ENCODE data around the gene TBCA. TPM values are rescaled to one million over a fixed set of nuclear protein-coding genes. Genes with fewer than 3 reads are reported as not detected.

Gene TBCA
- total RNA-seq, 2 donors from 2014 or later = 116 to 195 TPM

DNA sequence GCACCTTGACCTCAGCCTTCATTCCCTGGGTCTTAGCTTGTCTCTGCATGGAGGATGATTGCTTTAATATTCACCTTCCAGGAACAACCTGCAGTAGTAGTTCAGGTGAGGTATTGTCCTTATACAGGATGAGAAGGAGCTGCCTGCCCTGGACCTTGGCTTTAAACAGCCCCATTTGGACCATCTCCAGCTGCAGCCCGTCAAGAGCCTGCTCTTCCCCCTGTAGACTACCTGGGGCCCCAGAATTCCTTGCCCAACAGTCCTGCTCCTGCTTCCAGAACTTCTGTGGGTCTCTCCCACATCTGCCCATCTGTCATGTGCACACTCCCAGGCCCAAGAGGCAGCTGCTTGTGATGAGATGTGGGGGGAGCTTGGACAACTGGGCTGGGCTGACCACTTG is 125.5 kb downstream of the TBCA start:
- Mint-ChIP-seq H3K9me3 (no peaks in the 10 kb centered on the region), H3K4me1 (no peaks in the 10 kb centered on the region), H3K4me3 (no peak overlapping the region), H3K36me3 (ENCODE audit: low read depth) (no peaks in the 10 kb centered on the region), H3K27me3 (peaks cover 61% of the 10 kb centered on the region), H3K27ac (no peak overlapping the region)
- no peak for ATAC-seq (replicated peaks)

DNA sequence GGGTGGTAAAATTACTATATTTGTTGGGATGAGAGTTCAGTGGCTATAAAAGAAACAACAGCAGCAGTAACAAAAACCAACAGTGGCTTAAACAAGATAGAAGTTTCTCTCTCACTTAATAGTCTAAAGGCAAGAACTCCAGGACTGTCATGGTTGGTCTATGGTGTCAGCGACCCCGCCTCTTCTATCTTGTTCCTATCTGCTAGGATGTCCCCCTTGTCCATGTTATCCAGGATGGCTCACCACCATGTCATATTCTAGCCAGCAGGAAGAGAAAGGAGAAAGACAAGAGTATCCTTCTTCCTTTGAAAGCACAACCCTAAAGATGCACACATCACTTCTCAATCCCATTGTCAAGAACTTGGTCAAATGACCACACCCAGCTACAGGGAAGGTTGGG is 126.4 kb downstream of the TBCA start:
- Mint-ChIP-seq H3K4me3 (no peak overlapping the region), H3K9me3 (no peaks in the 10 kb centered on the region), H3K4me1 (peaks cover 2% of the 10 kb centered on the region), H3K27me3 (peaks cover 60% of the 10 kb centered on the region), H3K27ac (no peak overlapping the region), H3K36me3 (ENCODE audit: low read depth) (no peaks in the 10 kb centered on the region)
- ATAC-seq (replicated peaks) = no peak

DNA sequence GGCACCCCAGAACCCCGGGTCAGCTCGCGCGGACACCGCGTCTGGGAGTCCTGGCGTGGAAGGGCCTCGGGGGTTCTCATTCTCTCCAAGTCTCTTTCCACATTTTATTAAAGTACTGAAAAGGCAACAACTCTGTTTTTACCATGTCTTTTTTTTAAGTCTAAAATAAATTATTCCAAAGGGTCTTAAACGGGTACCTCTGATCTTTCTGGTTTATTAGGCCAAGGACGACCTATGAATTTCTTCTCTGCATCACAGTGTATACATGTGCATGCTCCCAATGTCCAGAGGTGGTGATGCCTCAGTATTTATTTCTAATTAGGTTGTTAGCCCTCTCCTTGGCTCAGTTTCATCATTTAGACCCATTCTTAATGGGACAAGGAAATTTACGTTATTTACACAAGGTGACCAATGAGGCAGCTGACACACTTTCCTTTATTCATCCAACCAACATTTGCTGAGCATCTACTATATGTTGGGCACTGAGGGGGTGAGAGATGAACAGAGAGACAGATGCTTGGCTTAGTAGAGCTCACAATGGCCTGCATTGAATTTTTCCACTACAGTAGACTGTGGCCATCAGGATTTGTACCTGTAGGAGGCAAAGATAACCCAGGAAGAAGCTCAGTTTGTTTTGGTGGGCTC is 130.0 kb downstream of the TBCA start:
- H3K27me3 Mint-ChIP-seq = peaks cover 76% of the 10 kb centered on the region
- ATAC-seq (replicated peaks) = no peak
- no peak overlapping the region for H3K27ac Mint-ChIP-seq
- H3K36me3 Mint-ChIP-seq (ENCODE audit: low read depth) = peaks cover 2% of the 10 kb centered on the region
- H3K9me3 Mint-ChIP-seq = no peaks in the 10 kb centered on the region
- H3K4me1 Mint-ChIP-seq = peaks cover 6% of the 10 kb centered on the region
- H3K4me3 Mint-ChIP-seq = no peak overlapping the region

DNA sequence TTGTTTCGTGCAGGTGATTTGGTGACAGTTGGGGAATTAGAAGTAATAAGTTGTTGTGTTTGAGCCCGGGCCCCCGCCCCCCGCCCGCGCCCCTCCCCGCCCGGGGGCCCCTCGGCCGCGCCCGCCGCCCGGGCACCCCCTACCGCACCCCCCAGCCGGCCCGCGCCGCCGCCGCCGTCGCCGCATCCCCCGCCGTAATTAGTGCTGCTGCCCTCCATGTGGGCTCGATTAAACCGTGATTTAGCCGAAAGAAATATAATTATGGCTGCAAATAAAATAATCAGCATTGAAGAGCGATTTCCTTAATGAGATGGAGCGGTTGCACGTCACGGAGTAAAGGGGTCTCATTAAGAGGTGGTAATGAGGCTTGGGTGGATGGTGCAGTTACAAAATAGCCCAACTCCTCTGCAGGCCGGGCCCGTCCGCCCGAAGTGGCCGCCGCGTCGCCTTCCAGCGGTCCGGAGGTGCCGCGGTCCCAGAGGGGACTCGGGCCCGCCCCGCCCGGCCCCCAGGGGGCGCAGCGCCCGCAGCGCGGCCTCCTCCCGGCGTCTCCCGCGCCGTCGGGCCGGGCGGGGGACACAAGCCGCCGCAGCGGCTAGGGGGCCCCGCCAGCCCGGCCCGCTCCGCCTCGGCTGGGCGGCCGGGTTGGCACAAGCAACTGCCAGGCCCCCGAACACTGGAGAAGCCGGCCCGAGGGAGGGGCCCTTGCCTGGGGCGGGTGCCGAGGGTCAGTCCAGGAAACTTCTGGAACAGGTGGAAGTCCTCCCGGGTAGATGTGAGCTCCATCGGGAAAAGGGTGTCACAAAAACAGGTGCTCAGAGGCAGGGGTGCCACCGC is 130.8 kb downstream of the TBCA start:
- peak; percentile 77 for ATAC-seq (replicated peaks)
- H3K4me3 Mint-ChIP-seq = peak overlapping the region; percentile 66

DNA sequence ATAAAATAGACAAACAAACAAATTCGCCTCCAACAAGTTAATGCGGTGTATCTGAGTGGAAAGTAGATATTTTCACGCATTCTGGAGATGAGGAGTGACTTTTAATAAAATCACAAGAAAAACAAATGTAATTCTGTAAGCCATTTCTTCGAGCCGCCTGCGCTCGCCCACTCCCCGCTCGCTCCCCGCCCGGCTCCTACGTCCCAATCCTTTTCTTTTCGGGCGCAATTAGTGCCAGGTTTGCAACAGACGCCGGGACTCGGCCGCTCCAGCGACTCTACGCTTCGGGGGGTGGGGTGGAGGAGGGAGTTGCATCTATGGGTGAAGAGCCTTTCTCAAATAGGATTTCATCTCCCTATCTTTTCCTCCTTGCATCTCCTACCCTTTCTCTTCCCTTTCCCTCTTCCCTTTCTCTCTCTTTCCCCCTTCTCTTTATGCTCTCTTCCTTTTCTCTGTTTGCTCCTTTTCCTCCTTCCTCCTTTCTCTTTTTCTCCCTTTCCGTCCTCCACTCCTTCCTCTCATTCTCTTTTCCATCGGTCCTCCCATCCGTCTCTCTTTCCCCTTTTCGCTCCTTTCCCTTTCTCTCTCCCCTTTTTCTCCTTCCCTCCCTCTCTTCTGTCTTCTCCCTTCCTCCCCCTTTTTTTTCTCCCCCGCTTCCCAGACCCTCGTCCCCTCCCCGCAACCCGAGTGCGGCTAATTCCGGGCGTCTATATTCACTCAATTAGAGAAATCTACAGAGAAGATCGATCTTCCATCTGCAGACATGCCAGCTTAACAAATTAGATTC is 131.6 kb downstream of the TBCA start:
- H3K36me3 Mint-ChIP-seq (ENCODE audit: low read depth) = peaks cover 10% of the 10 kb centered on the region
- peak overlapping the region; percentile 66 for H3K4me3 Mint-ChIP-seq
- ATAC-seq (replicated peaks) = no peak
- no peaks in the 10 kb centered on the region for H3K9me3 Mint-ChIP-seq
- H3K27ac Mint-ChIP-seq = no peak overlapping the region
- peaks cover 81% of the 10 kb centered on the region for H3K27me3 Mint-ChIP-seq
- H3K4me1 Mint-ChIP-seq = peaks cover 6% of the 10 kb centered on the region

More for the DNA sequence above, 130.8 kb downstream of the TBCA start:
- H3K36me3 Mint-ChIP-seq (ENCODE audit: low read depth) = peaks cover 10% of the 10 kb centered on the region
- no peaks in the 10 kb centered on the region for H3K9me3 Mint-ChIP-seq
- peaks cover 6% of the 10 kb centered on the region for H3K4me1 Mint-ChIP-seq
- H3K27me3 Mint-ChIP-seq = peaks cover 81% of the 10 kb centered on the region
- no peak overlapping the region for H3K27ac Mint-ChIP-seq

DNA sequence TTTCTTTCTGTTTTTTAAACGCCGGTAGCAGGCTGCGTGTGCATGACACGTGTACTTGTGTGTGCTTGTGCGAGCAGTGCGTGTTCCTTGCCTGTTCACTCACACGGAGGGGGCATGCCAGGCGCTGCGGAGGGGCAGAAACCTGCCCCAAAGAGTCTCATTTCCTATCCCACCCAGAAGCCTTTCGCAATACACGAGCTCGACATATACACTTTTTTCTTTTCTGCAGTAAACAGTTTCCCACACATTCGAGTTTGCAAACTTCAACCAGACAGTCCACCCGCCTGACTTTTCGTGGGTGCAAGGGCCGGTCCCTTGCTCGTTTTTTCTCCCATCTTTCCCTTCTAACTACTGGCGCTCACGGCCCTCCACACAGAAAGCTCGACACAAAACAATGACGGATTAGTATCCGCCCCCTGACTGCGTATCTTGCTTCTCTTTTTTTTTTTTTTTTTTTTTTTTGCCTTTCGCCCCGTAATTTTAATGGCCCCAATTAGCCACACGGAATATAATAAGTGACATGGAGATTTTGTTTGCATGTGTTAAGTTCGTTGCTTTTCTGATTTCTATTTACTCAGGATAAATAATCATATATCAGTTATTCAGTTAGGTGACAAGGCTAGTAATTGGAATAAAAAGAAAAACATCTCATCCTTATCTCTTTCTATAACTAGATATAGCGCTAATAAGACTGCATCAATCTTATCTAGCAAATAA is 132.3 kb downstream of the TBCA start:
- Mint-ChIP-seq H3K4me3 (peak overlapping the region; percentile 66), H3K4me1 (peaks cover 6% of the 10 kb centered on the region), H3K27me3 (peaks cover 78% of the 10 kb centered on the region), H3K9me3 (no peaks in the 10 kb centered on the region), H3K36me3 (ENCODE audit: low read depth) (peaks cover 10% of the 10 kb centered on the region), H3K27ac (no peak overlapping the region)
- ATAC-seq (replicated peaks) = no peak

DNA sequence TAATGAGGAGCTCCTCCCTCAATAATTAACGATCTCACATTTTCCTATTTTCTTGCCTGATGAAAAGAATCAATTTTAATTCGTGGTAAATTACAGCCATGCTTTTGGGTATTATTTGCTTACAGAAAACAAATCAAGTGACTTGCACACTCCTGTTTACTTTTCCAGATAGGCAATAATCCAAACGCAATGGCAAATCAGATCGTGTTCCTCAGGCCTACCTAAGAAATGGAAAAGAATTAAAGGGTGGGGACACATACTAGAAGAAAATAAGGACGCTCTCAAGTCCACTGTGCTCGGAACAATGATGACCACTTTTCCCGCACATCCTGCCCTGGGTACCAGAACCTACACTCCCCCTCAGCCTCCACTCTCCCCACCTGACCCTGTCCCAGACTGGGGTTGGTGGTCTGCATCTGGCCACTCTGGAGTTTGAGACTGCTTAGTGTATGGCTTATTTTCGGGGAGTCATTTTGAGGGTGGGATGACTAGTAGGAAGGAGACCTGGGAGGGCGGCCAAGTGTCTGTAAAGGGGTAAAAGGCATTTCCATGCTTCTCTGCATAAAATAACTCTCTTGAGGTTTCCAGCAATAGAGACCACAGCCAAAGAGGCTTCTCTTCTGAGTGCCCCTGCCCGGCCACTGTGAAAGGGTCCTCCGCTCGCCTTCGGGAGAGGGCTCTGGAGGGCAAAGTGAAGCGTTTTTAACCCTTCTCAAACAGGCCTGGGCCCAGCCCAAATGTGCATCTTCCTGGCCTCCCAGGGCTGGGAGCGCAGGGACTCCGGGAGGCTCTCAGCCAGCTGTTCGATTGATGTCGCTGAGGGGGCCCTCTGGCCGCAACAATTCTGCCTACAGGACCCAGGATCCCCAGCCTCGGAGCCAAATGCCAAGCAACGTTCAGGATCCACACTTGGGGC is 133.1 kb downstream of the TBCA start:
- Mint-ChIP-seq H3K4me1 (peaks cover 6% of the 10 kb centered on the region), H3K27me3 (peaks cover 71% of the 10 kb centered on the region), H3K9me3 (no peaks in the 10 kb centered on the region), H3K36me3 (ENCODE audit: low read depth) (peaks cover 10% of the 10 kb centered on the region), H3K27ac (no peak overlapping the region), H3K4me3 (no peak overlapping the region)
- no peak for ATAC-seq (replicated peaks)

DNA sequence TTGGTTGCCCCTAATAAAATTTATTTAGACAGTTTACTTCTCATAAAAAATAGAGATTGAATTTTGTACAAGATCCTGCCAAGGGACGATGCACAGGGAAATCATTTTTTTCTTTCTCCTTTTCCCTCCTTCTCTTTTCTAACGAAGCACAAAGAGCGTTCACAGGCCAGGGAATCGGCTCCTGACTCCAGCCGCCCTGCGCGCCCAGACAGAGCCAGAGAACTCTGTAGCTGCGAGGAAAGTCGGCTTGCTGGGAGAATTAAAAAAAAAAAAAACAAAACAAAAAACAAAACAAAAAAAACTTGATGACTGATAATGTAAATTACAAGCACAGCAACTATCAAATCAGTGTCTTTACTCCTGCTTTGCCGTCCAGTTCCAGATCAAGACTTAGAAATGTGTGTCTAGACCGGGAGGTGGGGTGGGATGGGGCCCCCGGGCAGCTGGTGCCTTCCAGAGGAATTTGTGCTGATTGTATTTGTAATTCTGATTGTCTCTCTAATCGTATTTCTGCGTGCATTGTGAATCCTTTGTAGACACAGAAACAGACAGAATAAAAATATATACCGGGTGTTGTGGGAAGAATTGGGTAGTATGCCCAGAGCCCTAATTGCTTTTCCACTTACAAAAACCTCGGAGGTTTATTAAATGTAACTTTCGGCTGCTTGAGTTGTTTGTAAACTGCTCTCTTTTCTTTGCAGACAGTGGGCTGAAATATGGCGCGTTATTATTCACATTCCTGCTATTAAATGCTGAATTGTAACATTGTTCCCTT is 134.0 kb downstream of the TBCA start:
- Mint-ChIP-seq H3K27me3 (peaks cover 71% of the 10 kb centered on the region), H3K4me3 (no peak overlapping the region), H3K27ac (no peak overlapping the region), H3K9me3 (peaks cover 5% of the 10 kb centered on the region), H3K36me3 (ENCODE audit: low read depth) (peaks cover 18% of the 10 kb centered on the region), H3K4me1 (peaks cover 14% of the 10 kb centered on the region)
- ATAC-seq (replicated peaks) = no peak

DNA sequence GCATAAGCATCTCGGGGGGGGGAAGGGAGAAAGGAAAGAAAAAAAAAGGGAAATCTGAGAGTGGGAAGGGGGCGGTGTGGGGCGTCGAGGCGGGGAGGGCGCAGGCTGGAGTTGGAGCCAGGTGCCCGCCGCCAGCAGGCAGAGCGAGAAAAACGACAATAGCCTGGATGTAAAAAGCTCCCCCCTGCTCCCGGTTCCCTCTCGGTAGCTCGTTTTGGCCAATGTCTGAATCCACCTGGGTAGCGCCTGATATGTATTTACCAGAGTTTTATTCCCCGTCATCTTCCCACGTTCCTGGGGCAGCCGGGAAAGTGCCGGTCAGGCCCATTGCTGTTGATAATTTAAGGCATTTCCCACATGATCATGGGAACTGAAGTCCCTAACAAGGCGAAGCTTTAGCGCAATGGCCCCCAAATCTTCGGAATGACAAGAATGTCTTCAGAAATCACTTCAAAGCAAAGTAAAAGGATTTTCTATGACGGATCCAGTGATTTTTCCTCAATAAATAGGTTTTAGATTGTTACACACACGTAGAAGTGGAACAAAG is 134.7 kb downstream of the TBCA start:
- Mint-ChIP-seq H3K27me3 (peaks cover 67% of the 10 kb centered on the region), H3K36me3 (ENCODE audit: low read depth) (peaks cover 19% of the 10 kb centered on the region), H3K27ac (no peak overlapping the region), H3K9me3 (peaks cover 5% of the 10 kb centered on the region), H3K4me3 (no peak overlapping the region), H3K4me1 (peaks cover 14% of the 10 kb centered on the region)
- ATAC-seq (replicated peaks) = no peak

Other genes with a start within 250 kb of the TBCA start
- gene OTP, start 137.6 kb downstream of the TBCA start, total RNA-seq = not detected

All from activated T-helper 17 cell treated with anti-CD3 and anti-CD28 coated beads, Interleukin-2, amount 50 U/mL, for 72 hours (primary cell).